HTERT RPE-1 (cell line): ENCODE data around the gene TIMMDC1.
"Not testable (repeated sequence)": the region's sequence is repeated elsewhere in the genome, so short reads cannot be mapped to it uniquely, and the experiment has no call there.

Source experiments
- in situ Hi-C: fragments of 300-500 bp; cut with MboI; formaldehyde crosslinking; loops from 4 replicates; pipeline ENCODE4 v1.14.3; 2020; ENCODE audit warnings: low sequenced_read_pairs

The TIMMDC1 gene

DNA sequence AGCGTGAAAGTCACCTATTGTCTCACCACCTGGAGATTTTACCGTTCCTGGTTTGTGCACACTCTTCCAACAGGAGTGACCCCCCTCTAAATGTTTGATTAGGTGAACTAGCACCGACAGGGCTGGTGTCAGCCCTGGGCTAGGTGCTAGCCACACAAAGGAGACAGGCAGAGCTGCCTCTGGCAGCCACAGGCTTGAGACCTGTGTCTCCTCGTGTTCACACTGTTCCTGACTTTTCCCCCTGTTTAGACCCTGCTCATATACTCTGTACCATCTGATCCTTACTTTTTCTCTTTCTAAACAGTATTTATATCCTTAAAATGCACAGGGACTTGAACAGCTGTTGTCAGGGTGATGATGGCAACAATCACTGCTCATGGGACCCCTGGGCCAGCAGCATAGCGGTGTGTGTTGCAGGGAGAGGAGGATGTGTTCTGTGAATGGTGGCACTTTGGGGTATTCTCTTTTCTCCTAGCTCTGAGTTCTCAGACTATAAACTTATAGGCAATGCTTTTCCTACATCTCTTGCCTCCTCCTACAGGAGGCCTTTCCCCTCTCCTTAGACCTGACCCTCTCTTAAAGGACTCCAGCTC, 55.6 kb downstream of the TIMMDC1 start:
- in situ Hi-C loops: no loop called here

DNA sequence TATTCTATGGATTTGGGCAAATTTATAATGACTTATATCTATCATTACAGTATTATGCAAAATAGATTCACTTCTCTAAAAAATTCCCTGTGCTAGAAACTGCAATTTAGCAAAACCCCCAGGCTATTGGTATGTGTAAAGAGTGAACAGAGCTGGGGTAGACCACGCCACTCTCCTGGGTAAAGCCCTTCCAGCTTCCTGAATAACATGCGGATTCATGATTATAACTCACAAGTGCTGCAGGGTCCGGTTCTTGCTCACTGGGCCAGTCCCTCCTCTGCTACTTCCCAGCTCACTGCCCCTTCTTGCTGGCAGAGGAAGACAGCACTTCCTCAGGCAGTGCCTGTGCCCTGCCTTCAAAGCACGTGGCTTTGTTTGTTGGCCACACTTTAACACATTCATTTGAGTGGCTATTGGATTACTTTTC, 57.0 kb downstream of the TIMMDC1 start:
- in situ Hi-C loops: no loop called here

DNA sequence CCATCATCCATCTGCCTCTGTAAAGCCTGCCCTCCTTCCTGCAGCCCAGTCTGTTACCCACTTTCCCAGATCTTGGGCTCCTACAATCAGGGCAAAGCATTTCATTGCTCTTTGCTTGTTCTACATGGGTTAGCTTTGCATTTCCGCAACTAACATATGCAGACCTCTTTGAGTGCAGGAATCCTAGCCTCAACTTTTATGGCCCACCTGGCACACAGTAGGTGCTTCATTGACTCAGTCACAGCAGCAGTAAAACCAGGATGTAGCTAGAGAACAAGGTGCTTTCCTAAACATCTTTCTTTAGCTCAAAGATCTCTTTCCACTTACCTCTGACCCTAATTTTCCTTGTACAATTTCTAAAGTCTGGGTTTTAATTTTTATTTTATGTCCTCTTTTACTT, 57.6 kb downstream of the TIMMDC1 start:
- in situ Hi-C loops: no loop called here

DNA sequence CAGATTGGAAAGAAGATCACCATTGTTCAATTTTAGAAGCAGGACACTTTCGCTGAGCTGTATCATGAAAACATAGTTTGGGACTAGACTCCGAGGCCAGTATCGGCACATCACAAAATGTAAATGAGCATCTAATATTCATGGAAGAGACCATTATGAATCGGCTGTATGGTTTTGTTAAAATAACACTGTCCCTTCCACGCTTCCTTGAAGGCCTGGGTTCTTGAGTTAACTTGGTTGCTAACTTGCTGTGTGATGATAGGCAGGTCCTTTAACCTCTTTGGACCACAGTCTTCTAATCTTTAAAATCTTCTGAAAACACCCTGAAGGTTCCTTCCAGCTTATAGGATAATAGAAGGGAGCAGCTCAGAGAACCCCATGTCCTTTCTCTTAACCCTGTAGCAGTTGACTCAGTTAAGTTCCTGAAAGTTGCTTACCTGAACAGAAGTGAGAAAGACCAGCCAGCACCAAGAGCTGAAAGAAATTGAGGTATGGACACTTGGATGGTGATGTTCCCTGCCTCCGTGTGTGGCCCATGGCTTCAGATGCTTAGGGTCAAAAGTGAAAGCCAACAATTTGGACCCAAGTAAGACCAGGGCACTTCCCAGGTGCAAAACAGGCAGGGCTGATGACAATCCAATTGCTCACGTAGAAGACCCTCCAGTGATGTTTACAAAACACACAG, 59.0 kb downstream of the TIMMDC1 start:
- in situ Hi-C loops: no loop called here

DNA sequence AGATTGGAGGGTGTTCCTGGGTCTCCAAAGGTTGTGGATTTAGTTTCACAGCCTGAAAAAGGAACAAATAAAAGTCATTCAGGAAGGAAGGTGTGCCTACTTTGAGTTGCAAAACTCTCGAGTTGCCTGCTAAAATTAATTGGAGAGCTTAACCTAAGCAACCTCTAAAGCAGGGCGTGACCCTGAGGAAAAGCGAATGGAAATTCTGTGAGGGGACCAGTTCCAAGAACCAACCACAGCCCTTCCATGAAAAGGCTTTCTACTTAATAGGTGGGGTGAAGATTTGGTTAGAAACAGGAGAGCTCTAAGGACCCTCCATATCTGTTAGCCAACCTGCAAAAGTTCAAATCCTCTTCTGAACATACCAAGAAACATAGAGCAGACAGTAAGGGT, 59.5 kb downstream of the TIMMDC1 start:
- in situ Hi-C loops: no loop called here

DNA sequence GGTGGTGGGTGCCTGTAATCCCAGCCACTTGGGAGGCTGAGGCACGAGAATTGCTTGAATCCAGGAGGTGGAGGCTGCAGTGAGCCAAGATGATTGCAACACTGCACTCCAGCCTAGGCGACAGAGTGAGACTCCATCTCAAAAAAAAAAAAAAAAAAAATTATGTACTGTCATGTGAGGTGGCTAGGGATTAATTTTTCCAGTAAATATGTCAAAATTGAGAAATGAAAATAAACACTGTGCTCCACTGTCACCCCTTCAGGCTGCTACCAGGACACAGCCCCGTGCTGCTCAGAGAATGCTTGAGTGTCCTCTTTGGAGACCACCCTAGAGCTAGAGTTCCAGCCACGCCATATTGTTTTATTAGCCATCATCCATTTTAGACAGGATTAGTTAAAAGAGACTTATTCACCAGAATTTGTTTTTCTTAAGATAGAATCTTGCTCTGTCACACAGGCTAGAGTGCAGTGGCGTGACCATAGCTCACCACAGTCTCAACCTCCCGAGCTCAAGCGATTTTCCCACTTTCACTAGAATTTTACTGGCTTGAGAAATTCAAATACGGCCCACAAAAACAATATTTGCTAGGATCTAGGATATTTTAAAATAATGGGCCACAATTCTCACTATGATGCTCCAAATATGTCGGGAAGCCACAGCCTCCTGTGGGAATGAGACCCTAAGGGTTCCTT, 60.4 kb downstream of the TIMMDC1 start:
- in situ Hi-C loops: no loop called here

DNA sequence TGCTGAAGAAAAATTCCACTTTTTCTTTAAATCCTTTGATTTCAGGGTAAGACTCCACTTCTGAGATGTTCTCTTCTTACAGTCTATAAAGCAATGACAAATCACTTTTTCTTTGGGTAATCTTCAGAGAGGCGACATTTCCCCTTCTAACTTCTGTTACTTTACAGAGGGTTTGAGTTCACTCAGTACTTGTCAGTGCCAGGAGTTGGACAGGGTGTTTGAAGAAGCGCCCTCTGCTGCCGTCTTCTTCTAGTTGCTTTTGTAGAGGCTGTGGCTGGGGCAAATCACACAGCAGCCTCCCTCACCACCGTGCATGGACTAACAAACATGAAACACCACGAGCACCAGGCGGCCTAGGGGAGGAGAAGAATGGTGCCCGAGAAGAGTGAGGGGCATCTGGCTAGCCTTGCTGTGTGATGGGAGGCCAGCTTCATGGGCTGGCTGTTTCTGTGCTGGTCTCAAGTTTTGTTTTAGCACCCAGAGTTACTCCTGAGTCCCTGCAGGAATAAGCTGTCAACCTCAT, 61.2 kb downstream of the TIMMDC1 start, which contains the start of gene CD80:
CD80 (minus strand) TSS at position 174 of the 523 bp plus-strand sequence. CDS start 1,886 bp downstream, outside the sequence.
- in situ Hi-C loops: no loop called here

DNA sequence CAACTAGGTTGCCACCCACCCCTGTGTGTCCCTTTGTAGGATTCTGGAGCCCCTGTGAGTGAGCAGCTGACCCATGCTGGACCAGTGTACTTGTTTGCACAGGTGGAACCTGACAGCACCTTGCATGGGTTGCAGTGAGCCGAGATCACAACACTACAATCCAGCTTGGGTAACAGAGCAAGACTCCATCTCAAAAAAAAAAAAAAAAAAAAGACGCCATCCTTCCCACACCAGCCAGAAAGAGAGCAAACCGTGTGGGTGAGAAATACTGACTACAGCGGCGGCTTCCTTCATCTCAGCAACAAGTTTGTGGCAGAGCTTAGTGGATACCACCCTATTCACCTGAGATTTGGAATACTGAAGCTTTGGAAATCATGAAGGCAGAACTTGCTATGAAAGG, 61.8 kb downstream of the TIMMDC1 start:
- in situ Hi-C loops: no loop called here

DNA sequence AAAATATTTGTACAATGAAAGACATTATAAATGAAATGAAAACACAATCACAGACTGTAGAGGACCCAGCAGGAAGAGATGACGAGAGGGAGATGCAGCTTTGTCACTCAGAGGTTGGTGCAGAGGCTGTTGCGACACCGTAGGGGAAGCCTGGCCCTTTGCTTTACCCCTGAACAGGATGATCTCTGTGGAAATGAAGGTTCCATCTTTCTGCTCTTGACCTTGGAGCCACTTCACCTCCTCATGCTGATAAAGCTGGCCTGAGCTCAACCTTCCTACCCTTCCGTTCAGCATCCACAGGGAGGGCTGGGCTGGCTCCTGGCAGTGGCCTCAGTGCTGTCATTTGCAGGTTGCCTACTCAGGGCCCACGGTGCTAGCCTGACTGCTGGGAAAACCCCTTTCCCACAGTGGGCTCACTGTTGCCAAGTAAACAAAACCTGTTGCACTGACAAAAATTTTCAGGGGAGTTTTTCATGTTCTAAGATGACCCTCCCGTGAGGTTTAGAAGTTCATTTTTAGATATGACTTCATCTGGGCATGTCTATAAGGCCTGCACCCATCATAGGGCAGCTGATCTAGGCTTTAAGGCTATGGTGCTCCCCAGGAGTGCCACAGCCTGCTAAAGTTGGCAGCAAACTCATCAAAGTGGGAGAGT, 64.1 kb downstream of the TIMMDC1 start:
- in situ Hi-C loops: no loop called here

DNA sequence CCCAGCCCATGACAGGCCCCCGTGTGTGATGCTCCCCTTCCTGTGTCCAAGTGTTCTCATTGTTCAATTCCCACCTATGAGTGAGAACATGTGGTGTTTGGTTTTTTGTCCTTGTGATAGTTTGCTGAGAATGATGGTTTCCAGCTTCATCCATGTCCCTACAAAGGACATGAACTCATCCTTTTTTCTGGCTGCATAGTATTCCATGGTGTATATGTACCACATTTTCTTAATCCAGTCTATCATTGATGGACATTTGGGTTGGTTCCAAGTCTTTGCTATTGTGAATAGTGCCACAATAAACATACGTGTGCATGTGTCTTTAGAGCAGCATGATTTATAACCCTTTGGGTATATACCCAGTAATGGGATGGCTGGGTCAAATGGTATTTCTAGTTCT, 65.0 kb downstream of the TIMMDC1 start:
- in situ Hi-C loops: not testable (repeated sequence)

DNA sequence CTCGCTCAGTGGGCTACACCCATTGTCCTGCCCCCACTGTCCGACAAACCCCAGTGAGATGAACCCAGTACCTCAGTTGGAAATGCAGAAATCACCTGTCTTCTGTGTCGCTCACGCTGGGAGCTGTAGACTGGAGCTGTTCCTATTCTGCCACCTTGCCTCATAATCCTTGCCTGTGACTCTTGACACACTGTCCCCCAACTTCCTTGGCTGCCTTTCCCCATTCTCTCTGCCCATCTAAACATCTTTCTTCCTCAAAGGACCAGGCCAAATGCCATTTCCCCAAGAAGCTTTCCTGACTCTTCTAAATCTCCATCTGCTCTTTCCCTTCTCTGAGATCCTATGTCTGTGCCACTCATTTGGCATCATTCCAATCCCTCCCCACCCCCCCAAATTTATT, 70.8 kb downstream of the TIMMDC1 start:
- in situ Hi-C loops: no loop called here

DNA sequence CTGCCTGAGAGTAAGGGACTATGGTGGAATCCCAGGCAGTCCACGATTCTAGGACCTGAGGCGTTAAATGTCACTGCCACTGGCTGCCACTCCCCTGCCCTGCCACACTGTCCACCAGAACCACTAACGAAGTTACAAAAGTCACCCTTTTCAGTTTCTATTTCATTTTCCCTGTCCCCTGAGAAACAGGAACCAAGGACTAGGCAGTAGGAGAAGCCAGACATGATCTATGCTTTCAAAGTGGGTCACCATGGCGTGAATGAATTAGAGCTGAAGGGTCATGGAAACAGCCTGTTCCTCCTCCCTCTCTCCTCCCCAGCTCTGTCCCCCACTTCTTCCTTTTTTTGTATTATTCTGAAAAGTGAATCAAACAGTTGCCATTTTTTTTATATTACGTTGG, 71.9 kb downstream of the TIMMDC1 start:
- in situ Hi-C loops: no loop called here

DNA sequence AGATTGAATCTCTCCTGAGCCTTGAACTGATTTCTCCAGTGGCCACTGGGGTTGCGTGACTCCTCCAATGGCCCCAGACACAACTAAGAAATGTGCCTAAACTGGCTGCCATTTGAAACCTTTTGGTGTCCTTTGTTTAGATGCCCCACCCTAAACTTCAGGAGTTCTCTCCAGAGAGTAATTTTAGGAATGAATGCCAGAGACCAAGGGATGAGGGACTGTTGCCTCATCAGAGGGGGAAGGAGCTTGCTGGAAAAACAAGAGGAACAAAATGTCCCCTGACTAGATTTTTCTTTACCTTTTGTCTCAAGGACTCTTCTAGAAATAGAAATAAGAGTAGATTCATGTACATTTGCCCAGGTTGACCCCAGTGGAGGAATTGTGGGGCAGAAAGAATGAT, 72.9 kb downstream of the TIMMDC1 start:
- in situ Hi-C loops: no loop called here

DNA sequence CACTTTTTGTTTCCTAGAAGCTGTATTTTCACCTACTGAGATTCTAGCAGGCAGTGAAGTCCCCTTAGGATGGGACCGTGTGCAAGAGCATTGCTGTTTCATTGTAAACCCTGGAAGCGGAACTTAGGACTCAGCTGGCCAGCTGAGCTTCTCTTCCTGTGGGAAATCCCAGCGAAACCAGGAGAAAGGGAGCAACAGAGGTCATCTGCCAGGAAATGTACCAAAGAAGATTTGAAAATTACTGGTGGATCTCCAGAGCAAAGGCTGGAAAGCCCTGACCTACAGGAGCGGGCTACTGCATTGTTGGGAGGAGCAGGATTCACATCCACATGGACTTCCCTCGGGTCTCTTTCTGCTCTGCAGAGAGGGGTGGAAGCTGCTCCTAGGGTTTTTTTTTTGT, 73.3 kb downstream of the TIMMDC1 start:
- in situ Hi-C loops: no loop called here
